Endothelial cell of umbilical vein (primary cell): ENCODE results near the gene YBX1. TPM values are rescaled to one million over a fixed set of nuclear protein-coding genes. Genes with fewer than 3 reads are reported as not detected.

Experiments used
- BruUV-seq: library from RNA; stranded (reverse); fragments of 400-500 nt; replicated peaks from 2 replicates; lab custom pipeline; 2021; lab: Mats Ljungman, UMichigan
- CTCF ChIA-PET: fragments of 300-600, 350-600 bp; sonication (Branson Sonifier 250); formaldehyde crosslinking; loops from one replicate; lab custom pipeline; 2021; ENCODE audit warnings: antibody characterized with exemption, inconsistent platforms; lab: Charles Lee
- POLR2A ChIA-PET: fragments of 300-600, 350-600 bp; sonication (Branson Sonifier 250); formaldehyde crosslinking; loops from one replicate; lab custom pipeline; 2021; ENCODE audit warnings: antibody characterized with exemption, inconsistent platforms; lab: Charles Lee
- DNase-seq: peaks from one replicate; pipeline ENCODE4 v3.0.0-alpha.2; 2011; ENCODE audit warnings: low read depth, low spot score
- FAIRE-seq: peaks from 2 replicates; lab custom pipeline; 2011; peaks lifted over from hg19 to GRCh38; lab: Jason Lieb, UNC
- H2AFZ ChIP-seq: 2 replicates; pipeline ENCODE4 v1.6.0; 2012; ENCODE audit warnings: low read depth, low read length, control low read depth, inconsistent platforms
- H3K27ac ChIP-seq: 2 replicates; pipeline ENCODE4 v1.5.1; 2011; ENCODE audit warnings: low read depth, mild to moderate bottlenecking, control low read depth, low read length, moderate library complexity; ENCODE audit not compliant: insufficient read depth
- H3K27me3 ChIP-seq, 2 experiments: 2 replicates each; pipeline versions ENCODE4 v1.6.0 to v1.6.1; 2011; ENCODE audit warnings: low read length in 2 of 2, mixed read lengths in 1 of 2; ENCODE audit not compliant: control insufficient read depth in 2 of 2, insufficient read depth in 2 of 2
- H3K36me3 ChIP-seq, 2 experiments: 2 replicates in 1 of 2; 3 replicates in 1 of 2; pipeline ENCODE4 v1.5.1; 2011; ENCODE audit warnings: low read length in 2 of 2, mild to moderate bottlenecking in 1 of 2, moderate library complexity in 1 of 2; ENCODE audit not compliant: control insufficient read depth in 2 of 2, insufficient read depth in 2 of 2; ENCODE audit errors: extremely low read depth in 1 of 2
- H3K4me1 ChIP-seq: 3 replicates; pipeline ENCODE4 v1.5.1; 2011; ENCODE audit warnings: mild to moderate bottlenecking, low read length; ENCODE audit not compliant: control insufficient read depth, insufficient read depth; ENCODE audit errors: extremely low read depth
- H3K4me2 ChIP-seq: 2 replicates; pipeline ENCODE4 v1.6.1; 2011; ENCODE audit warnings: low read length, control low read depth, mixed read lengths; ENCODE audit not compliant: insufficient read depth
- H3K4me3 ChIP-seq, 3 experiments: fragments of 200-600 bp in 1 of 3; sonication (generic), shearing (Covaris generic) in 1 of 3; replicated peaks in 1 of 3; 2 replicates each; pipeline ENCODE4 v1.5.1; 2011 to 2016; ENCODE audit warnings: control low read depth in 3 of 3, low read length in 3 of 3, mild to moderate bottlenecking in 2 of 3, inconsistent platforms in 1 of 3, low read depth in 1 of 3, moderate library complexity in 1 of 3; ENCODE audit not compliant: insufficient read depth in 1 of 3
- H3K79me2 ChIP-seq: 2 replicates; pipeline ENCODE4 v1.6.0; 2012; ENCODE audit warnings: low read length, inconsistent platforms; ENCODE audit not compliant: control insufficient read depth, insufficient read depth
- H3K9ac ChIP-seq: replicated peaks from 2 replicates; pipeline ENCODE3; 2011; ENCODE audit warnings: low read length, control low read depth; ENCODE audit not compliant: insufficient read depth; ENCODE audit errors: extremely low read depth
- H3K9me1 ChIP-seq: replicated peaks from 3 replicates; pipeline ENCODE4 v1.6.0; 2011; ENCODE audit warnings: mild to moderate bottlenecking, low read length; ENCODE audit not compliant: control insufficient read depth, insufficient read depth; ENCODE audit errors: extremely low read depth
- H3K9me3 ChIP-seq: replicated peaks from 2 replicates; pipeline ENCODE4 v1.5.1; 2012; ENCODE audit warnings: low read length, inconsistent platforms; ENCODE audit not compliant: control insufficient read depth, insufficient read depth
- H4K20me1 ChIP-seq: replicated peaks from 2 replicates; pipeline ENCODE3; 2011; ENCODE audit warnings: mild to moderate bottlenecking, low read length; ENCODE audit not compliant: control insufficient read depth, insufficient read depth; ENCODE audit errors: extremely low read depth
- CTCF ChIP-seq, 2 donors: IDR thresholded peaks; 1 replicate in 1 of 2; 2 replicates in 1 of 2; pipeline ENCODE4 v1.5.1; 2011; ENCODE audit warnings: low read length in 2 of 2, mild to moderate bottlenecking in 2 of 2, moderate library complexity in 2 of 2, control low read depth in 1 of 2, inconsistent platforms in 1 of 2, low read depth in 1 of 2; ENCODE audit not compliant: insufficient read depth in 1 of 2; ENCODE audit errors: extremely low read depth in 1 of 2
- EZH2 ChIP-seq: IDR thresholded peaks from 2 replicates; pipeline ENCODE4 v1.6.1; 2012; ENCODE audit warnings: borderline replicate concordance, low read depth, mild to moderate bottlenecking, moderate library complexity, low read length, inconsistent platforms; ENCODE audit not compliant: severe bottlenecking
- FOS ChIP-seq: IDR thresholded peaks from 2 replicates; pipeline ENCODE4 v1.6.1; 2011; ENCODE audit warnings: mild to moderate bottlenecking, low read length, moderate library complexity, borderline replicate concordance; ENCODE audit not compliant: insufficient read depth
- GATA2 ChIP-seq: IDR thresholded peaks from 2 replicates; pipeline ENCODE4 v1.7.0; 2011; ENCODE audit warnings: low read depth, mild to moderate bottlenecking, moderate library complexity, mixed read lengths, low read length; ENCODE audit not compliant: insufficient read length, insufficient read depth
- JUN ChIP-seq: IDR thresholded peaks from 2 replicates; pipeline ENCODE4 v1.6.1; 2011; ENCODE audit warnings: borderline replicate concordance, low read depth; ENCODE audit not compliant: insufficient read length, insufficient read depth
- MAX ChIP-seq: IDR thresholded peaks from 2 replicates; pipeline ENCODE4 v1.6.1; 2011; ENCODE audit not compliant: insufficient read depth, insufficient read length
- MYC ChIP-seq: IDR thresholded peaks from one replicate; pipeline ENCODE4 v1.6.1; 2011; ENCODE audit warnings: mild to moderate bottlenecking, low read depth, low read length
- POLR2A ChIP-seq: IDR thresholded peaks from 2 replicates; pipeline ENCODE4 v1.6.1; 2012; ENCODE audit warnings: low read depth, mild to moderate bottlenecking, control low read depth, low read length
- POLR2AphosphoS5 ChIP-seq: IDR thresholded peaks from 2 replicates; pipeline ENCODE4 v1.6.1; 2012; ENCODE audit warnings: low read depth, mild to moderate bottlenecking, control low read depth, low read length, moderate library complexity; ENCODE audit not compliant: insufficient read depth
- dilution Hi-C: fragments of 300-500 bp; cut with MboI; formaldehyde crosslinking; loops from one replicate; pipeline ENCODE4 v1.15.0; 2019; ENCODE audit warnings: low sequenced_read_pairs; ENCODE audit not compliant: extremely low pct_ligation_motif_present
- intact Hi-C: fragments of 100-400 bp; cut with micrococcal nuclease; formaldehyde crosslinking; loops from one replicate; pipeline ENCODE4 v1.10.0; 2022
- polyA plus RNA-seq, 4 experiments: library from polyadenylated mRNA; depleted of rRNA in 3 of 4; stranded (reverse) in 3 of 4; unstranded in 1 of 4; fragments of >200 nt; gene quantifications; 2 replicates each; pipeline versions ENCODE4 v1.2.1 to v1.2.3, GENCODE V29; 2011 to 2012; ENCODE audit warnings: missing spikeins in 1 of 4
- total RNA-seq: library from RNA; stranded (reverse); gene quantifications from 2 replicates; pipeline ENCODE4 v1.2.3, GENCODE V29; 2021

YBX1 gene
- total and polyA plus RNA-seq, 2 donors (not counting 3 experiments of a cell fraction or from before 2014, with no cell fraction given) = 430 to 783 TPM

- H3K9me3 ChIP-seq = no peaks in the 10 kb centered on the region
- intact Hi-C loops = loop anchor here (1.0 to 10.0 kb wide), 5 partner anchors 23 to 484 kb away; partner anchors contain the start of genes C1orf50, CCDC30, FOXJ3 and P3H1
Observed at GRCh38 chr1:42658877-42659337, 23.3 kb upstream of the YBX1 start.

More at GRCh38 chr1:42658877-42659337, 23.3 kb upstream of the YBX1 start:
- H3K9me1 ChIP-seq = no peaks in the 10 kb centered on the region
- FAIRE-seq (peak; percentile 59), DNase-seq (peak; percentile 37)
- no peaks in the 10 kb centered on the region for H4K20me1 ChIP-seq
- H3K27ac ChIP-seq = peak overlapping the region; percentile 14
- H3K4me2 ChIP-seq = peak overlapping the region; percentile 89
- H3K36me3 ChIP-seq = peaks cover 0 to 4% of the 10 kb centered on the region in 2 experiments
- dilution Hi-C loops = no loop called here
- peaks cover 14% of the 10 kb centered on the region for H3K4me1 ChIP-seq
- H3K9ac ChIP-seq = peak overlapping the region; percentile 66
- peak overlapping the region; percentile 55 to 86 (median 72) for H3K4me3 ChIP-seq
- no TSS peak for BruUV-seq
- H3K27me3 ChIP-seq = peaks cover 1% of the 10 kb centered on the region in 2 experiments
- POLR2A ChIA-PET = no interaction called here
- TF ChIP-seq MYC (no peak), FOS (no peak), JUN (no peak), POLR2AphosphoS5 (no peak), CTCF (IDR thresholded peaks at IDR 0.05; ENCODE audit: extremely low read depth in 1 of 2, insufficient read depth in 1 of 2, low read depth in 1 of 2, low read length in 2 of 2) (no peak), POLR2A (no peak), MAX (no peak), GATA2 (no peak), EZH2 (no peak)
- H2AFZ ChIP-seq = peak overlapping the region; percentile 82
- H3K79me2 ChIP-seq = peaks cover 15% of the 10 kb centered on the region
- CTCF ChIA-PET = interaction anchor here (1.4 to 1.5 kb wide), 3 partner anchors 24 to 81 kb away, joined by 5 to 6 read pairs (median 5); partner anchors contain the start of gene YBX1
